ENCODE measurements around the gene L3MBTL3. TPM values are rescaled to one million over a fixed set of nuclear protein-coding genes. Genes with fewer than 3 reads are reported as not detected.

The L3MBTL3 gene
- total RNA-seq, 1 experiment from 2014 or later, result 4.7 TPM

DNA sequence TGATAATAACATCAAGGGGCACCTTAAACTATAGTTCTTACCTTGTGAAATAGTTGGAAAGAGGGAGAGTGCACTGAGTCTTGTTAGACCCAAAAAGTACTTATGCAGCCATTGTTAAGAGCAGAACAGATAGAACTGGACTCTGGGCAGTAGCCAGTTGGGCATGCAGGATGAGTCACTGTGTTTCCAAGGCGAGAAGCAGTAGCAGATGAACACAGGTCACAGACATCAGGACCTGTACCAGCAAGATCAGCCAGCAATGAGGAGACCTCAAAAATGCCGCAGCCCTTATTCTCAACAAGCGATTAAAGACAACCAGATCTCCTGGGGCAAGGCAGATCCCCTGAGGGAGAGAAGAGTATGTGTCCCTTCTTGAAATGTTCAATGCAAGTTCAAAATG, 125.3 kb downstream of the L3MBTL3 start:
- no peaks in the 10 kb centered on the region for H3K4me1 ChIP-seq (ENCODE audit: insufficient read depth, low read length)
- H3K27me3 ChIP-seq (ENCODE audit: insufficient read depth, low read length), result no peaks in the 10 kb centered on the region
- H3K27ac Mint-ChIP-seq, result peak overlapping the region in 1 of 3 experiments; percentile 66; a peak in 2 of 7 replicates
- no peak overlapping the region for H2BK120ac ChIP-seq (ENCODE audit: low read depth, low read length, poor library complexity, severe bottlenecking)
- H3K56ac ChIP-seq (ENCODE audit: insufficient read length, low read depth, low read length), result no peak overlapping the region
- TF ChIP-seq, protein P1, sequence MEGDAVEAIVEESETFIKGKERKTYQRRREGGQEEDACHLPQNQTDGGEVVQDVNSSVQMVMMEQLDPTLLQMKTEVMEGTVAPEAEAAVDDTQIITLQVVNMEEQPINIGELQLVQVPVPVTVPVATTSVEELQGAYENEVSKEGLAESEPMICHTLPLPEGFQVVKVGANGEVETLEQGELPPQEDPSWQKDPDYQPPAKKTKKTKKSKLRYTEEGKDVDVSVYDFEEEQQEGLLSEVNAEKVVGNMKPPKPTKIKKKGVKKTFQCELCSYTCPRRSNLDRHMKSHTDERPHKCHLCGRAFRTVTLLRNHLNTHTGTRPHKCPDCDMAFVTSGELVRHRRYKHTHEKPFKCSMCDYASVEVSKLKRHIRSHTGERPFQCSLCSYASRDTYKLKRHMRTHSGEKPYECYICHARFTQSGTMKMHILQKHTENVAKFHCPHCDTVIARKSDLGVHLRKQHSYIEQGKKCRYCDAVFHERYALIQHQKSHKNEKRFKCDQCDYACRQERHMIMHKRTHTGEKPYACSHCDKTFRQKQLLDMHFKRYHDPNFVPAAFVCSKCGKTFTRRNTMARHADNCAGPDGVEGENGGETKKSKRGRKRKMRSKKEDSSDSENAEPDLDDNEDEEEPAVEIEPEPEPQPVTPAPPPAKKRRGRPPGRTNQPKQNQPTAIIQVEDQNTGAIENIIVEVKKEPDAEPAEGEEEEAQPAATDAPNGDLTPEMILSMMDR (conservative IDR thresholded peaks at IDR 0.05), result no peak
- H3K4ac ChIP-seq (ENCODE audit: low read depth, low read length), result no peak overlapping the region
- H4K20me1 ChIP-seq (ENCODE audit: control insufficient read depth, insufficient read depth, insufficient read length), result no peaks in the 10 kb centered on the region
- H3K9me3 Mint-ChIP-seq, result no peaks in the 10 kb centered on the region
- H2AK5ac ChIP-seq (ENCODE audit: insufficient read length, low read length), result no peak overlapping the region
- no peaks in the 10 kb centered on the region for H3K79me1 ChIP-seq (ENCODE audit: insufficient read depth, low read depth, low read length, poor library complexity, severe bottlenecking)
- H2BK20ac ChIP-seq (ENCODE audit: low read depth, low read length, poor library complexity, severe bottlenecking), result no peak overlapping the region
- H3K27ac ChIP-seq (ENCODE audit: insufficient read length, low read depth, low read length), result no peak overlapping the region
- peaks cover 0 to 8% of the 10 kb centered on the region in 2 experiments; a peak in 1 of 4 replicates for H3K4me1 Mint-ChIP-seq
- H4K8ac ChIP-seq (replicated peaks; ENCODE audit: insufficient read length, low read depth, low read length), result no peak overlapping the region
- no peak overlapping the region for H3T11ph ChIP-seq (ENCODE audit: low read length)
- H3K4me2 ChIP-seq (ENCODE audit: insufficient read depth, insufficient read length, low read length), result no peak overlapping the region
- H3K23ac ChIP-seq (ENCODE audit: insufficient read length, low read depth, low read length), result no peak overlapping the region
- H3K27me3 Mint-ChIP-seq (ENCODE audit: low read depth), result no peaks in the 10 kb centered on the region
- no peak overlapping the region for H2BK5ac ChIP-seq (ENCODE audit: insufficient read length, low read length)
- H3K18ac ChIP-seq (ENCODE audit: insufficient read length, low read depth, low read length), result no peak overlapping the region
- WGBS (ENCODE audit: extremely low coverage, insufficient read length, low lambda C conversion rate), result no CpG with 5 or more reads among the region's 3 CpGs
- H2AFZ ChIP-seq (ENCODE audit: low read length), result no peak overlapping the region
- H2BK12ac ChIP-seq (ENCODE audit: insufficient read length, low read depth, low read length), result no peak overlapping the region
- H3K4me3 Mint-ChIP-seq, result no peak overlapping the region
- H3K23me2 ChIP-seq (ENCODE audit: insufficient read length, low read depth, low read length, poor library complexity, severe bottlenecking), result no peaks in the 10 kb centered on the region
- no peak overlapping the region for H3K14ac ChIP-seq (ENCODE audit: insufficient read depth, low read length)
- no peak overlapping the region for H2BK15ac ChIP-seq (ENCODE audit: low read depth, low read length)
- DNase-seq, result no peak
- H3K9ac ChIP-seq (ENCODE audit: extremely low read depth, insufficient read length, low read length), result no peak overlapping the region
- H4K5ac ChIP-seq (ENCODE audit: insufficient read length, low read depth, low read length), result no peak overlapping the region
- peaks cover 0 to 3% (median 2%) of the 10 kb centered on the region in 3 experiments; a peak in 2 of 7 replicates for H3K36me3 Mint-ChIP-seq (ENCODE audit: insufficient read depth in 1 of 3, low read depth in 3 of 3)
- H3K9me3 ChIP-seq (ENCODE audit: control insufficient read depth, low read depth, low read length), result no peaks in the 10 kb centered on the region
- H3K79me2 ChIP-seq (ENCODE audit: insufficient read depth, low read length), result no peaks in the 10 kb centered on the region
- no peak overlapping the region for H4K91ac ChIP-seq (ENCODE audit: insufficient read length, low read depth, low read length)
